ENCODE results near the gene MRPL27. TPM values are rescaled to one million over a fixed set of nuclear protein-coding genes. Genes with fewer than 3 reads are reported as not detected.

Gene MRPL27
- total and polyA plus RNA-seq, 2 of the 4 experiments (the other 2 are of a cell fraction): 176 to 202 TPM

- no peak overlapping the region for H2BK15ac ChIP-seq (ENCODE audit: low read depth, low read length)
- H3K23ac ChIP-seq (ENCODE audit: low read depth, low read length): no peak overlapping the region
- H3K36me3 ChIP-seq (ENCODE audit: control insufficient read depth, insufficient read depth, low read length): no peaks in the 10 kb centered on the region
- H3K4me3 ChIP-seq (ENCODE audit: insufficient read depth, low read depth, low read length): no peak overlapping the region
- peaks cover 2% of the 10 kb centered on the region; the same call in 1 of the 2 replicates for H3K4me1 ChIP-seq (ENCODE audit: control insufficient read depth, insufficient read depth, low read length)
- H3K9me1 ChIP-seq (ENCODE audit: insufficient read depth, low read length): no peaks in the 10 kb centered on the region
- ChIA-PET CTCF (no interaction called here), POLR2A (ENCODE audit: unreplicated experiment) (no interaction called here)
- no peak overlapping the region for H2BK120ac ChIP-seq (ENCODE audit: low read depth, low read length)
- BruUV-seq (replicated peaks): no TSS peak
- dilution Hi-C loops (cut with HindIII; ENCODE audit: low sequenced_read_pairs, unreplicated experiment) (no loop called here), intact Hi-C loops (cut with micrococcal nuclease) (no loop called here), in situ Hi-C loops (cut with MboI; ENCODE audit: low sequenced_read_pairs) (loop anchor here (25.0 kb wide), 1 partner anchor 435 kb away; no protein-coding TSS in a partner anchor)
- no peak overlapping the region for H4K91ac ChIP-seq (ENCODE audit: insufficient read depth, low read depth, low read length)
- H3K4me2 ChIP-seq (ENCODE audit: low read depth, low read length): no peak overlapping the region
- H2AK9ac ChIP-seq (replicated peaks; ENCODE audit: low read depth, low read length, poor library complexity): no peak overlapping the region
- no peak overlapping the region for H2AFZ ChIP-seq (replicated peaks; ENCODE audit: low read length, poor library complexity)
- DNase-seq (peak; percentile 38), ATAC-seq (ENCODE audit: low read depth) (no peak)
- H2BK20ac ChIP-seq (ENCODE audit: low read depth, low read length): no peak overlapping the region
- H3K18ac ChIP-seq (ENCODE audit: low read depth, low read length): no peak overlapping the region
- no peak overlapping the region for H2BK5ac ChIP-seq (ENCODE audit: low read depth, low read length, poor library complexity, severe bottlenecking)
- no CpG with 5 or more reads among the region's 7 CpGs for WGBS, 2 experiments (ENCODE audit: extremely low coverage in 2 of 2, insufficient read length in 1 of 2)
- no peak overlapping the region for H3K9ac ChIP-seq (ENCODE audit: low read depth, low read length)
- no peaks in the 10 kb centered on the region for H3K79me1 ChIP-seq (ENCODE audit: low read depth in 1 of 2, low read length in 2 of 2)
- no peaks in the 10 kb centered on the region for H3K9me3 ChIP-seq (ENCODE audit: control insufficient read depth, insufficient read depth, low read length)
- no peak overlapping the region for H4K8ac ChIP-seq (ENCODE audit: low read depth in 2 of 2, low read length in 2 of 2)
- H3K4ac ChIP-seq (ENCODE audit: low read depth, low read length): no peak overlapping the region
- no peak overlapping the region for H4K5ac ChIP-seq (ENCODE audit: low read depth, low read length)
- H3K27ac ChIP-seq (ENCODE audit: insufficient read depth, low read length): no peak overlapping the region
- no peaks in the 10 kb centered on the region for H4K20me1 ChIP-seq (ENCODE audit: insufficient read depth, low read length)
- peaks cover 10% of the 10 kb centered on the region for H3K27me3 ChIP-seq (ENCODE audit: control insufficient read depth, insufficient read depth, low read length)
- H3K14ac ChIP-seq (replicated peaks; ENCODE audit: low read depth, low read length): no peak overlapping the region
- no peak for TF ChIP-seq SMC3 (IDR thresholded peaks at IDR 0.05; ENCODE audit: low read depth, low read length)
- TF ChIP-seq ELK1 (IDR thresholded peaks at IDR 0.05; ENCODE audit: borderline replicate concordance, low read depth, low read length): no peak
- TF ChIP-seq FOS (IDR thresholded peaks at IDR 0.05; ENCODE audit: low read depth, low read length): no peak
- TF ChIP-seq NFE2L2 (IDR thresholded peaks at IDR 0.05; ENCODE audit: low read depth, low read length): no peak
- no peak for TF ChIP-seq RFX5 (IDR thresholded peaks at IDR 0.05; ENCODE audit: low read depth, low read length)
- TF ChIP-seq MAZ (IDR thresholded peaks at IDR 0.05; ENCODE audit: borderline replicate concordance, low read depth, low read length): no peak
- no peak for TF ChIP-seq MAFK (IDR thresholded peaks at IDR 0.05; ENCODE audit: low read depth, low read length)
- no peak overlapping the region for H3K56ac ChIP-seq (ENCODE audit: extremely low read depth, insufficient read depth, low read length)
- H2AK5ac ChIP-seq (ENCODE audit: low read depth, low read length): no peak overlapping the region
These were observed 50.7 kb downstream of the MRPL27 start for GRCh38 chr17:50322271-50322670.
